Measurements from ENCODE around the gene FBXO42. TPM values are rescaled to one million over a fixed set of nuclear protein-coding genes. Genes with fewer than 3 reads are reported as not detected.
A peak's percentile ranks its signal among the peaks of the same experiment; 100 is the strongest.

FBXO42 gene
- total and polyA plus RNA-seq, 9 of the 15 experiments (the other 6 are each of a cell fraction or from before 2014, with no cell fraction given): 7.2 to 24.8 (median 17.4) TPM

- intact Hi-C loops (cut with micrococcal nuclease): no loop called here
- H4K20me1 ChIP-seq (replicated peaks; ENCODE audit: control insufficient read depth, insufficient read depth, low read length): peaks cover 10% of the 10 kb centered on the region; the same call in 1 of the 2 replicates
- TF ChIP-seq RFX1 (IDR thresholded peaks at IDR 0.05) (no peak), CBFA2T2 (conservative IDR thresholded peaks at IDR 0.05) (no peak), NBN (IDR thresholded peaks at IDR 0.05; ENCODE audit: low read depth) (no peak), GABPA (tag; conservative IDR thresholded peaks at IDR 0.05; ENCODE audit: low read depth) (no peak), POLR2G (IDR thresholded peaks at IDR 0.05; ENCODE audit: low read depth, low read length) (0 out of 2 replicates have a peak, but pooled peaks have one; percentile 26), POLR2A (conservative IDR thresholded peaks at IDR 0.05) (peak; percentile 15; the same call in 1 of the 2 replicates), SFPQ (IDR thresholded peaks at IDR 0.05; ENCODE audit: low read depth, low read length) (no peak)
- no peak overlapping the region for H3K4me3 ChIP-seq
- no TSS peak for BruUV-seq (replicated peaks)
- FAIRE-seq: no peak
- no peak overlapping the region for H3K4me2 ChIP-seq (ENCODE audit: insufficient read depth, low read length)
- H3K27me3 ChIP-seq (ENCODE audit: control insufficient read depth in 2 of 2, insufficient read depth in 2 of 2, low read length in 2 of 2): no peaks in the 10 kb centered on the region
- peaks cover 57% of the 10 kb centered on the region for H3K36me3 ChIP-seq (ENCODE audit: control insufficient read depth, insufficient read depth, low read length)
- peaks cover 0 to 3% of the 10 kb centered on the region in 2 experiments; a peak in 1 of 5 replicates for H3K4me1 ChIP-seq (replicated peaks in 1 of 2; ENCODE audit: control insufficient read depth in 2 of 2, insufficient read depth in 2 of 2, low read length in 2 of 2)
- no peak; the same call in 2 of the 3 replicates for ATAC-seq
- no peak overlapping the region for H2AFZ ChIP-seq (ENCODE audit: low read depth, low read length)
- H3K27ac ChIP-seq (ENCODE audit: extremely low read depth, low read depth, low read length): no peak overlapping the region
- peaks cover 6% of the 10 kb centered on the region for H3K9me1 ChIP-seq (ENCODE audit: control insufficient read depth, insufficient read depth, low read length)
- H3K79me2 ChIP-seq (ENCODE audit: control insufficient read depth, insufficient read depth, low read length): 0 out of 3 replicates have a peak, but pooled peaks cover 3% of the 10 kb centered on the region
- H3K9ac ChIP-seq (ENCODE audit: insufficient read depth in 1 of 2, low read depth in 2 of 2, low read length in 2 of 2): peak overlapping the region in 1 of 2 experiments; percentile 31; a peak in 1 of 4 replicates
- ChIA-PET CTCF (ENCODE audit: low intra/inter-chr PET ratio) (no interaction called here), POLR2A (interaction anchor here (0.7 to 1.3 kb wide), 3 partner anchors 12 to 226 kb away, joined by 3 to 4 read pairs (median 3); no protein-coding TSS in a partner anchor)
- DNase-seq (ENCODE audit: extremely low read depth in 1 of 4, low spot score in 3 of 4): no peak
- H3K9me3 ChIP-seq (replicated peaks; ENCODE audit: control insufficient read depth, insufficient read depth, low read depth, low read length): no peaks in the 10 kb centered on the region
- in situ Hi-C loops (cut with MboI): no loop called here
- WGBS (ENCODE audit: insufficient coverage, low coverage, missing lambda C conversion rate): 86% methylated on average over 5 of the region's 5 CpGs
Measured at GRCh38 chr1:16398371-16398953, 46.2 kb upstream of the FBXO42 start.

Measured in K562 (cell line).